A673 (cell line): Measurements from ENCODE around the gene FGF12.

ENCODE experiments used
- EZH2 ChIP-seq: fragments of 200-600 bp; sonication (generic); IDR thresholded peaks from 2 replicates; pipeline ENCODE4 v1.6.1; 2017; ENCODE audit warnings: borderline replicate concordance, low read depth, mild to moderate bottlenecking, mixed read lengths, antibody characterized with exemption, low read length; ENCODE audit not compliant: poor library complexity, severe bottlenecking
- TF ChIP-seq, protein P1 (sequence below): fragments of 300-800, 200-600 bp; sonication (generic); conservative IDR thresholded peaks from 2 replicates; pipeline ENCODE4 v1.5.1; 2017; ENCODE audit warnings: low read depth, mild to moderate bottlenecking, antibody characterized with exemption, low read length, moderate library complexity, mixed read lengths

DNA sequence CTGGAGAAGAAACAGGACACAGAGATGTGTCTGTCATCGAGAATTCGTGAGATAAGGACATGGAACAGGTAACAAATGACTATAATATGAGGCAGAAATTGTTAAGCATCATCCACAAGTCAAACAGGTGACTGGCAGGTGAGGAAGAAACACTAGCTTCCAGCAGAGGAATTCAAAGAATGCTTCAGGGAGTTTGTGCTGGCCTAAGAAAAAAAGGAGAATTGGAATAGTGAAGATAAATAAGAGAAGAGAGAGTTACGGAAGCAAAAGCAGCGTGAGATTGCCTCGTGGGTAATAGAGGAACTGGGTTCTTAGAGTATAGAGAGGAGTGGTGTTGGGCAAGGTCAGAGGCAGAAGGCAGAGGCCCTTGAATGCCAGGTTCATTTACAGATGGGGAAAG, 22.9 kb upstream of the FGF12 start:
- TF ChIP-seq, protein P1, sequence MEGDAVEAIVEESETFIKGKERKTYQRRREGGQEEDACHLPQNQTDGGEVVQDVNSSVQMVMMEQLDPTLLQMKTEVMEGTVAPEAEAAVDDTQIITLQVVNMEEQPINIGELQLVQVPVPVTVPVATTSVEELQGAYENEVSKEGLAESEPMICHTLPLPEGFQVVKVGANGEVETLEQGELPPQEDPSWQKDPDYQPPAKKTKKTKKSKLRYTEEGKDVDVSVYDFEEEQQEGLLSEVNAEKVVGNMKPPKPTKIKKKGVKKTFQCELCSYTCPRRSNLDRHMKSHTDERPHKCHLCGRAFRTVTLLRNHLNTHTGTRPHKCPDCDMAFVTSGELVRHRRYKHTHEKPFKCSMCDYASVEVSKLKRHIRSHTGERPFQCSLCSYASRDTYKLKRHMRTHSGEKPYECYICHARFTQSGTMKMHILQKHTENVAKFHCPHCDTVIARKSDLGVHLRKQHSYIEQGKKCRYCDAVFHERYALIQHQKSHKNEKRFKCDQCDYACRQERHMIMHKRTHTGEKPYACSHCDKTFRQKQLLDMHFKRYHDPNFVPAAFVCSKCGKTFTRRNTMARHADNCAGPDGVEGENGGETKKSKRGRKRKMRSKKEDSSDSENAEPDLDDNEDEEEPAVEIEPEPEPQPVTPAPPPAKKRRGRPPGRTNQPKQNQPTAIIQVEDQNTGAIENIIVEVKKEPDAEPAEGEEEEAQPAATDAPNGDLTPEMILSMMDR, result no peak
- no peak for TF ChIP-seq EZH2
